OCI-LY7 (cell line): Measurements from ENCODE around the gene ZDHHC11B. TPM values are rescaled to one million over a fixed set of nuclear protein-coding genes. Genes with fewer than 3 reads are reported as not detected.

ENCODE experiments used
- BruUV-seq: library from RNA; stranded (reverse); fragments of 400-500 nt; replicated peaks from 2 replicates; lab custom pipeline; 2021; lab: Mats Ljungman, UMichigan
- CTCF ChIA-PET: fragments of 300-600 bp; sonication (Branson Sonifier 250); formaldehyde crosslinking; loops from one replicate; lab custom pipeline; 2022; ENCODE audit warnings: antibody characterized with exemption; ENCODE audit not compliant: unreplicated experiment; lab: Charles Lee
- POLR2A ChIA-PET: fragments of 300-600 bp; sonication (Branson Sonifier 250); formaldehyde crosslinking; loops from one replicate; lab custom pipeline; 2022; ENCODE audit warnings: antibody characterized with exemption; lab: Charles Lee
- DNase-seq: peaks from one replicate; pipeline ENCODE4 v3.0.0-alpha.2; 2015; ENCODE audit warnings: low spot score
- H2AFZ ChIP-seq: fragments of 200-600 bp; sonication (generic), shearing (Covaris generic); 2 replicates; pipeline ENCODE4 v1.6.1; 2014; ENCODE audit warnings: mild to moderate bottlenecking, antibody characterized with exemption, low read length, moderate library complexity
- H3K27ac ChIP-seq: fragments of 200-600 bp; sonication (generic); 2 replicates; pipeline ENCODE4 v1.5.1; 2014; ENCODE audit warnings: mixed run types, low read depth, mild to moderate bottlenecking, moderate library complexity, low read length, inconsistent platforms; ENCODE audit not compliant: poor library complexity, severe bottlenecking
- H3K36me3 ChIP-seq: fragments of 200-600 bp; sonication (generic); 2 replicates; pipeline ENCODE4 v1.6.1; 2014; ENCODE audit warnings: mild to moderate bottlenecking, antibody characterized with exemption, low read length, moderate library complexity, mixed read lengths; ENCODE audit not compliant: insufficient read depth
- H3K4me1 ChIP-seq: fragments of 200-600 bp; sonication (generic); 2 replicates; pipeline ENCODE4 v1.5.1; 2014; ENCODE audit warnings: mild to moderate bottlenecking, low read length; ENCODE audit not compliant: insufficient read depth, poor library complexity, severe bottlenecking
- H3K4me2 ChIP-seq: fragments of 200-600 bp; sonication (generic); 2 replicates; pipeline ENCODE4 v1.6.1; 2014; ENCODE audit warnings: mild to moderate bottlenecking, low read length
- H3K4me3 ChIP-seq: fragments of 200-600 bp; sonication (generic); 2 replicates; pipeline ENCODE4 v1.5.1; 2014; ENCODE audit warnings: mild to moderate bottlenecking, low read depth, low read length; ENCODE audit not compliant: poor library complexity, severe bottlenecking
- H3K79me2 ChIP-seq: fragments of 200-600 bp; sonication (generic); 2 replicates; pipeline ENCODE4 v1.6.1; 2016; ENCODE audit warnings: low read depth, mild to moderate bottlenecking, low read length, moderate library complexity, mixed read lengths; ENCODE audit not compliant: insufficient read depth
- H3K9me2 ChIP-seq: fragments of 200-600 bp; sonication (generic); 2 replicates; pipeline ENCODE4 v1.6.1; 2016; ENCODE audit warnings: mild to moderate bottlenecking, low read length, mixed read lengths; ENCODE audit not compliant: insufficient read depth
- H3K9me3 ChIP-seq: fragments of 200-600 bp; sonication (generic); 2 replicates; pipeline ENCODE4 v1.6.1; 2014; ENCODE audit warnings: mild to moderate bottlenecking, mixed run types, low read length, mixed read lengths
- H4K20me1 ChIP-seq: fragments of 200-600 bp; sonication (generic); 2 replicates; pipeline ENCODE4 v1.6.1; 2014; ENCODE audit warnings: mild to moderate bottlenecking, antibody characterized with exemption, low read length, moderate library complexity, mixed read lengths; ENCODE audit not compliant: insufficient read depth
- EZH2phosphoT487 ChIP-seq: fragments of 200-600 bp; sonication (generic); IDR thresholded peaks from 2 replicates; pipeline ENCODE4 v1.6.1; 2018; ENCODE audit warnings: low read depth, borderline replicate concordance, mild to moderate bottlenecking, mixed run types, antibody characterized with exemption, low read length, moderate library complexity, mixed read lengths
- intact Hi-C: fragments of 100-400 bp; cut with micrococcal nuclease; formaldehyde crosslinking; loops from one replicate; pipeline ENCODE4 v1.10.0; 2022; ENCODE audit not compliant: unreplicated experiment
- total RNA-seq, 2 experiments: library from RNA; depleted of rRNA in 1 of 2; stranded (reverse); fragments of >200 nt in 1 of 2; shearing (Covaris generic) in 1 of 2; gene quantifications; 2 replicates each; pipeline ENCODE4 v1.2.3, GENCODE V29; 2014 to 2022
- TF ChIP-seq, protein P1 (sequence below): fragments of 200-600 bp; sonication (generic); conservative IDR thresholded peaks from 2 replicates; pipeline ENCODE4 v1.5.1; 2014; ENCODE audit warnings: mild to moderate bottlenecking, antibody characterized with exemption, low read length, moderate library complexity, mixed read lengths

The ZDHHC11B gene
- total RNA-seq, 2 experiments from 2014 or later = 0.29 TPM; not detected in 1

DNA sequence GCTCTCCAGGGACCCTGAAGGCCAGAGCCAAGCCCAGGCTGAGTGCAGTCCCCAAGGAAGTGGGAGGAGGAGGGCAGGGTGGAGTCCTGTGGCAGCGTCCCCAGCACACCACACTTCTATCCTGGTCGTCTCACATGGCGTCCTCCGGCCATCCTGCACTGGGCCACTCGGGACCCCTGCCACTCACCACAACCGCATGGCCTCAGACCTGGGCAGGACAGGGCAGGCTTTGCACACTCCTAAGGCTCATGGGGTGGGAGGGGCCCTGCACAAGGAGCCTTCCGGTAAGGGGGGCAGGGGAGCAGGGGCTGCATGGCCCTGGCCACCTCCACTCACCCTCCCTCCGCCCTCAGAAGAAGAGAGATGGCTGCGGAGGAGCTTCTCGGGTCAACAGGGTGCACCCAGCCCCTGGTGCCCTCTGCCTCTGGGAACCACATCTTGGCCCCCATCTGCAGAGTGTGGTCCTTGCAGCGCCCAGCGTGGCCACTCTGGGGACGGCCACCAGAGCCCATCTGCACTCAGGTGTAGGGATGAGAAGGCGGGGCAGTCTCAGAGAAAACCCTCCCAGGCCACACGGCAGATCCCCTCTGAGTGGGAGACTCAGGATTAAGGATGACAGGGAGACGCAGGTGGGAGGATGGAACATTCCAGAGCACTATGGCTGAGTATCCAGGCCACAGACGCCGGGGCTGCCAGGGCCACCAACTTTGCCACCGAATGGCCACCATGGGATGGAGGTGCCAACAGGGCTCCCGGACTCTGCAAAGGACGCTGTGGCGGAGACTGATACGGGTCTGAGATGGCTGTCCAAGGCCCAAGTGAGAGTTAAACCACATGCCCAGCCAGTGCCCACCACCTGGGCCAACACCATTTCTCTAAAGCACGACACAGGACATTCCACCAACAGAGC is 99.0 kb downstream of the ZDHHC11B start:
- BruUV-seq = no TSS peak
- H4K20me1 ChIP-seq = no peaks in the 10 kb centered on the region
- no peaks in the 10 kb centered on the region for H3K36me3 ChIP-seq
- no peak overlapping the region for H3K4me2 ChIP-seq
- DNase-seq = no peak
- CTCF ChIA-PET = no interaction called here
- H3K9me2 ChIP-seq = no peaks in the 10 kb centered on the region
- intact Hi-C loops = no loop called here
- no peak overlapping the region for H3K27ac ChIP-seq
- TF ChIP-seq, protein P1, sequence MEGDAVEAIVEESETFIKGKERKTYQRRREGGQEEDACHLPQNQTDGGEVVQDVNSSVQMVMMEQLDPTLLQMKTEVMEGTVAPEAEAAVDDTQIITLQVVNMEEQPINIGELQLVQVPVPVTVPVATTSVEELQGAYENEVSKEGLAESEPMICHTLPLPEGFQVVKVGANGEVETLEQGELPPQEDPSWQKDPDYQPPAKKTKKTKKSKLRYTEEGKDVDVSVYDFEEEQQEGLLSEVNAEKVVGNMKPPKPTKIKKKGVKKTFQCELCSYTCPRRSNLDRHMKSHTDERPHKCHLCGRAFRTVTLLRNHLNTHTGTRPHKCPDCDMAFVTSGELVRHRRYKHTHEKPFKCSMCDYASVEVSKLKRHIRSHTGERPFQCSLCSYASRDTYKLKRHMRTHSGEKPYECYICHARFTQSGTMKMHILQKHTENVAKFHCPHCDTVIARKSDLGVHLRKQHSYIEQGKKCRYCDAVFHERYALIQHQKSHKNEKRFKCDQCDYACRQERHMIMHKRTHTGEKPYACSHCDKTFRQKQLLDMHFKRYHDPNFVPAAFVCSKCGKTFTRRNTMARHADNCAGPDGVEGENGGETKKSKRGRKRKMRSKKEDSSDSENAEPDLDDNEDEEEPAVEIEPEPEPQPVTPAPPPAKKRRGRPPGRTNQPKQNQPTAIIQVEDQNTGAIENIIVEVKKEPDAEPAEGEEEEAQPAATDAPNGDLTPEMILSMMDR = no peak
- TF ChIP-seq EZH2phosphoT487 = no peak
- H3K4me1 ChIP-seq = no peaks in the 10 kb centered on the region
- POLR2A ChIA-PET = no interaction called here
- no peak overlapping the region for H2AFZ ChIP-seq
- H3K9me3 ChIP-seq = no peaks in the 10 kb centered on the region
- H3K79me2 ChIP-seq = no peaks in the 10 kb centered on the region
- H3K4me3 ChIP-seq = no peak overlapping the region

DNA sequence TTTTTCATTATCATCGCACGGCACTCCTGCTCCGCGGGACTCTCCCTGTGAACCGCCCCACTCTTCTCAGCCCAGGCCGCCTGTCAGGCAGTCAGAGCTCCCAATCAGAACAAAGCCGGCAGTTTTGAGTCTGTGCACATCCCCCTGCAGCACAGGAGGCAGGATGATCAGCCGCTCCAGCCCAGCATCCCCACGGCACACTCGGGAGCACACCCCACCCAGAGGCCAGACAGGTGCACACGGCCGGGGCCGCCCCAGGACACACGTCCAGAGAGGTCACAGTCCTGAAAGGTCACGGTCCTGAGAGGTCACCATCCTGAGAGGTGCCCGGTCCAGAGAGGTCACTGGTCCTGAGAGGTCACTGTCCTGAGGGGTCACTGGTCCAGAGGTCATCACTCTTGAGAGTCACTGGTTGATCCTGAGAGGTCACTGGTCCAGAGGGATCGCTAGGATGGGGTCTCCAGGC is 99.7 kb downstream of the ZDHHC11B start:
- BruUV-seq = no TSS peak
- Histone ChIP-seq H3K27ac (no peak overlapping the region), H3K9me2 (no peaks in the 10 kb centered on the region), H2AFZ (no peak overlapping the region), H3K79me2 (no peaks in the 10 kb centered on the region), H3K36me3 (no peaks in the 10 kb centered on the region), H3K4me1 (no peaks in the 10 kb centered on the region), H3K4me2 (no peak overlapping the region), H3K4me3 (no peak overlapping the region), H3K9me3 (no peaks in the 10 kb centered on the region), H4K20me1 (no peaks in the 10 kb centered on the region)
- no peak for DNase-seq
- no peak for TF ChIP-seq EZH2phosphoT487
- TF ChIP-seq, protein P1 = no peak
- intact Hi-C loops = no loop called here
- ChIA-PET CTCF (no interaction called here), POLR2A (no interaction called here)
